Activated naive CD8-positive, alpha-beta T cell treated with anti-CD3 and anti-CD28 coated beads, Interleukin-2, amount 10 ng/mL, durations not matched to agents 7 days and 5 days (primary cell): Measurements from ENCODE around the gene ROR1. TPM values are rescaled to one million over a fixed set of nuclear protein-coding genes. Genes with fewer than 3 reads are reported as not detected.

Experiments used
- ATAC-seq: fragments of 150-1000 bp; cut with Tn5 transposase; one replicate; pipeline ENCODE4 v1.10.0; 2021; ENCODE audit warnings: low read depth, moderate library complexity
- POLR2A ChIA-PET: fragments of 350-600 bp; sonication (Branson Sonifier 250); formaldehyde crosslinking; loops from one replicate; lab custom pipeline; 2021; ENCODE audit warnings: antibody characterized with exemption; lab: Charles Lee
- DNase-seq: peaks from one replicate; pipeline ENCODE4 v3.0.0; 2021
- H3K27ac Mint-ChIP-seq: one replicate; pipeline ENCODE4 v1.8.0; 2022; ENCODE audit warnings: mild to moderate bottlenecking, mixed read lengths
- H3K27me3 Mint-ChIP-seq: one replicate; pipeline ENCODE4 v1.8.0; 2022; ENCODE audit warnings: mild to moderate bottlenecking, moderate library complexity, mixed read lengths
- H3K36me3 Mint-ChIP-seq: one replicate; pipeline ENCODE4 v1.8.0; 2021; ENCODE audit warnings: mild to moderate bottlenecking, mixed read lengths
- H3K4me1 Mint-ChIP-seq: one replicate; pipeline ENCODE4 v1.8.0; 2021; ENCODE audit warnings: mixed read lengths
- H3K4me3 Mint-ChIP-seq: one replicate; pipeline ENCODE4 v1.8.0; 2022; ENCODE audit warnings: mild to moderate bottlenecking, moderate library complexity, mixed read lengths
- H3K9me3 Mint-ChIP-seq: one replicate; pipeline ENCODE4 v1.8.0; 2021; ENCODE audit warnings: mixed read lengths
- total RNA-seq, 2 experiments: library from RNA; stranded (reverse); gene quantifications; one replicate each; pipeline ENCODE4 v1.2.3, GENCODE V29; 2021

The ROR1 gene
- total RNA-seq, 2 experiments from 2014 or later, result not detected

DNA sequence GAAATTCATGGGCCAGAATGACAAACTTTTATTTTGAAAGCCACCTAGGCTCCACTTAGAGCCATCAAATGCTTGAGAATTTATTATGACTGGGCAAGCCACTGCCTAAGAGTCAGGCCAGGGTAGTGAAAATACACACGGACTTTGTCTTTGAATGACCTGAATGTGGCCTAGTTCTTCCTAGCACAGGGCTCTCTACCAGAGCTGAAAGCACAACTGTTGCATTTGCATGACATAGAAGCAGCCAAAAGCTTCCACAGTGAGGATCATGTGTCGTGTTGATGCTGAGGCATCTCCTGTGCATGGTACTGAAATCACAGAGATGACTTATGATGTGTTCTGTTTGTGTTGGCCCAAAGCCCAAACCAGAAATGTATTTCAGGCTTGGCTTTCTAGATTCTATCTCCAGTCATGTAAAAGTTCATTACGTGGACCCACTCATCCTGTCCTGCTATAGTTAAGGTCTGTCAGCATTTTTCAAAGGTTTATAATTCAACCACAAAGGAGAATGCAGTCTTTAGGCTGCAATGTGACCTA lies 265.6 kb downstream of the ROR1 start:
- Mint-ChIP-seq H3K4me1 (no peaks in the 10 kb centered on the region), H3K4me3 (no peak overlapping the region), H3K36me3 (no peaks in the 10 kb centered on the region), H3K27ac (no peak overlapping the region), H3K9me3 (no peaks in the 10 kb centered on the region), H3K27me3 (peaks cover 10% of the 10 kb centered on the region)
- DNase-seq (no peak), ATAC-seq (no peak)
- POLR2A ChIA-PET, result no interaction called here

DNA sequence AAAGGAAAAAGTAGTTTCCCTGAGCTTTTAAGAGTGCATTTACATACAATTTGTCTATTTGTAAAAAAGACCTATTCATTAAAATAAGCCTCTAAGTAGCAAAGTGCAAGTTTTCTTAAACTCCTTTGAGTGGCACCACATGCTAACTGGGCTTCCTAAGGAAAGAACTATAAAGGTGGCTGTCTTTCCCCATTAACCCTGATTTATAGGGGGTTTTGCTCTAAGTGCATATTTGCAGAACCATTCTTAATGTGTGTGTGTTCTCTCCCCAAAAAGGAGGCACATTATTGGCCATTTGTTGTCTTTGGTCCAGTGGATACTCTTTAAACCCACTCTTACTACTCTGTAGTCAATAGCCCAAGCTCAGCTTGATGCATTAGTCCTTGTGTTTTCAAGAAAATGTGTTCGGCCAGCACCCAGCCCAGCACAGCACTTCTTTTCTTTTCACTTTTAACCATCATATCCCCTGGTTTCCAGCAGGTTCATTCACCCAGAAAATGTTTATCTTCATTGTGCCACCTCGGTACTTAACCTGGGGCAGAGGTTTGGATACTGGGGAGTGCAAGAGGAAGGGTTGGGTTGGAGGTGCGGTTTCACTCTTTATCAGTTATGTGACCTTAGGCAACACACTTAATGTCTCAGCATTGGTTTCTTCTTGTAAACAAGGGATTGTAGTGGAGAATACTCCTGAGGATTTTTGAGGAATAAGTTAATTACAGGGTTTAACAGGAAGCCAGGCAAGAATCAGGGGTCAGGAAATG lies 267.7 kb downstream of the ROR1 start:
- Mint-ChIP-seq H3K9me3 (no peaks in the 10 kb centered on the region), H3K27ac (no peak overlapping the region), H3K4me3 (no peak overlapping the region), H3K4me1 (no peaks in the 10 kb centered on the region), H3K27me3 (peaks cover 12% of the 10 kb centered on the region), H3K36me3 (no peaks in the 10 kb centered on the region)
- DNase-seq (no peak), ATAC-seq (no peak)
- POLR2A ChIA-PET, result no interaction called here

DNA sequence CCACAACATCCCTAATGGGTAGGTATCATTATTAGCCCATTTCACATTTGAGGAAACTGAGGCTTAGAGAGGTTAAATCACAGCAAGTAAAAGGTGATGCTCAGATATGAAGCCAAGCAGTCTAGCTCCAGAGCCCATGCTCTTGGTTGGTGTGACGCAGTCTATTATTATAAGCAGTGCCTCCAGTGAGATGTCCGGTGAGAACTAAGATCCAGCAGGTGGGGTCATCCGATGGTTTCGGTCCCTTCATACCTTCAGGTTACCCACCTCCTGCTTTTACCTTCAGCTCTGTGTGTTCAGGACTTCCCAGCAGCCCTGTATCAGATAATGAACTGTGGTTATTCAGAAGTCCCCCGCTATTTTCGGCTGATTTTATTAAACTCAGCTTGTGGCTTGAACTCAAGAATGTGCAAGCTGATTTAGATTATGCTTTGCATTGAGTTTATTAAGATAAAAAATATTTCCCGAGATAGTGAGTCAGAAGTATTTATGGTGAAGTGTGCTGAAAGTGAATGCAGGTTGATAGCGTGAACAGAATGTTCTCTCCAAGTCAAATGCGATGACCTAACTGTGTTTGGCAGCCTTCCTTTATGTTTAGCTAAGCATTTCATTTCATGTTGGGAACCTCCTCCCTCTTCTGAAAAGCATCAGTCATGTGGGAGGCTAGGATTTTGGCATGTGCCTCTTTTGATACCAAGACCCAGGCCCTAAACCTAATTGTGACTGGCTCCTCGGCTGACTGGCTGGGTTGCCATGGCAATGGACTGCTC lies 268.7 kb downstream of the ROR1 start:
- no peak overlapping the region for H3K27ac Mint-ChIP-seq
- H3K36me3 Mint-ChIP-seq, result no peaks in the 10 kb centered on the region
- DNase-seq, result no peak
- H3K4me3 Mint-ChIP-seq, result no peak overlapping the region
- H3K4me1 Mint-ChIP-seq, result no peaks in the 10 kb centered on the region
- POLR2A ChIA-PET, result no interaction called here
- no peak for ATAC-seq
- H3K9me3 Mint-ChIP-seq, result no peaks in the 10 kb centered on the region
- peaks cover 10% of the 10 kb centered on the region for H3K27me3 Mint-ChIP-seq

DNA sequence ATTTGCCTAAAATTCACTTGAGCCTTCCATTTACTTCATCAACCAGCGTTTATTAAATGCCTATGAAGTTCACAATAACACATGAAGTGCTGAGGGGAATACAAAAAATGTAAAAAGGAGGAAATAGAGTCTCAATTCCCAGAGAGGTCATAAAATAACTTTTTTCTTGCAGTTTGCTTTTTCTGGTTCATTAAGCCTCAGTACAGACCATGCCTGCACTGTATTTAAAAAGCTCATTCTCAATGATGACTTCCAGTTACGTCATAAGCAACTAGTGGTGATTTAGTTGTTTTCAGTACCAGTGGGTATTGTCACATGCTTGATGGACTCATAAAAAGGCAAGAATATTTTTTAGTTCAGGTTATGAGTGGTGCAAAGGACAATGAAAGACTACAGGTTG lies 269.5 kb downstream of the ROR1 start:
- no peak overlapping the region for H3K27ac Mint-ChIP-seq
- ATAC-seq (no peak), DNase-seq (no peak)
- H3K27me3 Mint-ChIP-seq, result peaks cover 10% of the 10 kb centered on the region
- H3K4me3 Mint-ChIP-seq, result no peak overlapping the region
- H3K36me3 Mint-ChIP-seq, result no peaks in the 10 kb centered on the region
- POLR2A ChIA-PET, result no interaction called here
- H3K9me3 Mint-ChIP-seq, result no peaks in the 10 kb centered on the region
- no peaks in the 10 kb centered on the region for H3K4me1 Mint-ChIP-seq

DNA sequence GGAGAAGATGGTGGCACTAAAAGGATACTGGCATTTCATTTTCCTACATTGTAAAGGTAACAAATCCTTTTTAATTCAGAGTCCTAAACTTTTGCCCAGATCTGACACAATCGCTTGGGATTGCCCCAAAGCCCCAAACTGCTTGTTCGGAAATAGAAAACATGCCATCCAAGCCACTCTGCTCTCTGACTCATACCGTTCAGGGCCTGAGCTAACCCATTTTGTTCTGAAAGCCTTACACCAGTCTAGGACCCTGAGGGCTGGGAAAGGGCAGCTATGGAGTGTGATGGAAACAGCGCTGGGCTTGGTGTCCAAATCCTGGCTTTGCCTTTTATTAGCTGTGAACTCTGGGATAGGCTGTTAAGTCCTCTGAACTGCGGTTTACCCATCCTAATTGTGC lies 270.2 kb downstream of the ROR1 start:
- H3K36me3 Mint-ChIP-seq, result no peaks in the 10 kb centered on the region
- POLR2A ChIA-PET, result no interaction called here
- no peaks in the 10 kb centered on the region for H3K4me1 Mint-ChIP-seq
- H3K27ac Mint-ChIP-seq, result no peak overlapping the region
- no peak for ATAC-seq
- H3K9me3 Mint-ChIP-seq, result no peaks in the 10 kb centered on the region
- no peak overlapping the region for H3K4me3 Mint-ChIP-seq
- no peak for DNase-seq
- peaks cover 10% of the 10 kb centered on the region for H3K27me3 Mint-ChIP-seq

DNA sequence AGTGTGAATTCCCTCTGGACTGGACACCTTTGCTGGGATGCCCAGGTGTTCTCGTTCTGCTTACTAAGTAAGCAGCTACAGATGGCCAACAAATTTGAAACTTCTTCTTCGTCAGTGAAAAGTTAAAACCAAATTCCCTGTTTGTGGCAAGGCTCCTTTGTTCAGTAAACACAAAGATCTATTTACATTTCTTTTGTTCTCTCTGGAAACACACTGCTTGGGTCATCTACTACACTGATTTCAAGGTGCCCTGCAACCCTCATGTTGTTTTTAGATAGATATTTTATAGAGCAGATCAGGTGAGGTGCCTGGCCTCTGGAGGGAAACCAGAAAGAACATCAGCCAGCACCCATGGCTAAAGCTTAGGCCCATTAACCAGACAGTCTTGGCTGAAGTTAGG lies 272.4 kb downstream of the ROR1 start:
- H3K4me3 Mint-ChIP-seq, result no peak overlapping the region
- no peak overlapping the region for H3K27ac Mint-ChIP-seq
- POLR2A ChIA-PET, result no interaction called here
- ATAC-seq (no peak), DNase-seq (no peak)
- peaks cover 10% of the 10 kb centered on the region for H3K27me3 Mint-ChIP-seq
- H3K4me1 Mint-ChIP-seq, result no peaks in the 10 kb centered on the region
- H3K36me3 Mint-ChIP-seq, result no peaks in the 10 kb centered on the region
- no peaks in the 10 kb centered on the region for H3K9me3 Mint-ChIP-seq

DNA sequence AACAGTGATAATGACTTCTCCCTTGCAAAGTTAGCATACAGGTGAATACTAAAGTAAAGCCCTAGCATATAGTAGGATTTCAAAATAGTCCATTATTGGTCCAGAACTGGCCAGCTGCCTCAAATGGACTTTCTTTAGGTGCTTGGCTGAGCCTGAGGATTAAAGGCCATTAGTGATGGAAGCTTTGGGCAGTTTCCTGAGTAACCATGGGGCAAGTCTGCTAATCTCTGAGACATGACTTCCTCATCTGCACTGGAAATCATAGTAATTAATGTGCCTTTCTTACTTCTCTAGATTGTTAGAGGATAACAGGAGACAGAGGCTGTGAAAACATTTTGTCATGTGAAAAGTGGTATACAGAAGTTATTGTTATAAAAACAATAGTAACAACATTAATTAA lies 273.1 kb downstream of the ROR1 start:
- POLR2A ChIA-PET, result no interaction called here
- no peaks in the 10 kb centered on the region for H3K4me1 Mint-ChIP-seq

DNA sequence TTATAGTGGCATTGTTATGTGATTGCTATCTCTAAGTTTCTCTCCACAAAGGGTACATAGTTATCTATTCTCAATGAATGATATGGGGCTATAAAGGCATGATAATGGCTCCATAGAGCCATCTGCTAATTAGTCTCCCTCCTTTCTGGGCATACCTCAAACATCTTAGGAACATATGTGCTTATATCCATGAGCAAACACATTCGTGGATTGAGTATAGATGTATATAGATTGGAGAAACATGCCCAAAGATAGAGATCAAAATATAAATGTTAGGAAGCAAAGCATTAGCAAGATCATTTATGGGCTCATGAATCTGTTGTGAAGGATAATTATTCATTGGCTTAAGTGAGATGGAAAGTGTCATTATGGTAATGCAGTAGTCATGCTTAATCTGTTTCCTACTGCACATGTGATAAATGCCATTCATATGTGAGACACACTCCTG lies 273.8 kb downstream of the ROR1 start:
- no peaks in the 10 kb centered on the region for H3K4me1 Mint-ChIP-seq
- no peak for ATAC-seq
- POLR2A ChIA-PET, result no interaction called here

More for the DNA sequence above, 273.1 kb downstream of the ROR1 start:
- ATAC-seq (no peak), DNase-seq (no peak)
- no peak overlapping the region for H3K4me3 Mint-ChIP-seq
- no peak overlapping the region for H3K27ac Mint-ChIP-seq
- H3K9me3 Mint-ChIP-seq, result no peaks in the 10 kb centered on the region
- no peaks in the 10 kb centered on the region for H3K36me3 Mint-ChIP-seq
- peaks cover 10% of the 10 kb centered on the region for H3K27me3 Mint-ChIP-seq

DNA sequence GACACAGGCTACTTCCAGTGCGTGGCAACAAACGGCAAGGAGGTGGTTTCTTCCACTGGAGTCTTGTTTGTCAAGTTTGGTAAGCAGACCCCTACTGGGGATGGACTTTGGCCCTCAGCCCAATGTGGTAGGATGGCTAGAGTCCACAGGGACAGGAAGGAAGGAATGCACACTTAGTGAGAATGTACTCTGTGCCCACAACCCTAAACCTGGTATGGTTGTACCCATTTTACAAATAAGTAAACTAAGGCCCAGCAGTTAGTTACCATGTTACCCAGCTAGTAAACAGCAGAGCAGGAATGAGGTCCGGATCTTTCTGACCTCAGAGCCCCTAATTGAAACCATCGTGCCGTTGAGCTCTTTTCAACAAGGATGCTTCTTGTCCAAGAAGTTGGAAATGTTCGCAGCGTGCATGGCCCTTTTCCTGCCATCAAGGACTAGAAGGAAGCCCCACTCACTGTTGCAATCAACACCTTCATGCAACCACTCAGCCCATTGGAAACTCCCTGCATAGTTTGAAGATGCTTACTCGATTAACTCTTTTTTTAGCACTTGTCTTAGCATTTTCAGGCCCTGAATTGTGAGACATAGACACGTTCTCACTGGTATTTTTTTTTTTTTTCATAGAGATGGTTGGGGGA lies 276.2 kb downstream of the ROR1 start:
- H3K4me3 Mint-ChIP-seq, result no peak overlapping the region
- POLR2A ChIA-PET, result no interaction called here
- H3K27ac Mint-ChIP-seq, result no peak overlapping the region
- no peaks in the 10 kb centered on the region for H3K4me1 Mint-ChIP-seq
- no peak for ATAC-seq
- H3K9me3 Mint-ChIP-seq, result no peaks in the 10 kb centered on the region
- no peaks in the 10 kb centered on the region for H3K36me3 Mint-ChIP-seq
- peaks cover 5% of the 10 kb centered on the region for H3K27me3 Mint-ChIP-seq
- DNase-seq, result no peak

More for the DNA sequence above, 273.8 kb downstream of the ROR1 start:
- Mint-ChIP-seq H3K9me3 (no peaks in the 10 kb centered on the region), H3K4me3 (no peak overlapping the region), H3K27me3 (peaks cover 9% of the 10 kb centered on the region), H3K36me3 (no peaks in the 10 kb centered on the region), H3K27ac (no peak overlapping the region)
- DNase-seq, result no peak

DNA sequence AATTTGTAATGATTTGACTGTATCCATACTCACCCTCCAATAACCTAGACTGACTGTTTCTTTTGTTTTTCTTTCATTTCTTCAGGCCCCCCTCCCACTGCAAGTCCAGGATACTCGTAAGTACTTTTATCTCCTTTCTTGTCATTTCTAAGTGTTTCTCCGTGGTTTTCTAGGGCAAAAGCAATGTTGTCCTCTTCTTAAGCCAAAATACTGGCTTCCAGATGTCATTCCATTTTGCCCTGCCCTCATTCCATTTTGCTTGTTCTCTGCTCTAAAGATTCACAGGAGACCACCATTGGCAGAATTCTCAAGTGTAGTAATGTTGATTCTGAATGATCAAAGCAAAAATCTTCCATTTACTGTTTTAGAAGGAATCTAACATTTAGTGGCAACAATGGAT lies 276.8 kb downstream of the ROR1 start:
- no peaks in the 10 kb centered on the region for H3K4me1 Mint-ChIP-seq
- POLR2A ChIA-PET, result no interaction called here
- DNase-seq (no peak), ATAC-seq (no peak)
- peaks cover 4% of the 10 kb centered on the region for H3K27me3 Mint-ChIP-seq
- no peak overlapping the region for H3K4me3 Mint-ChIP-seq
- H3K27ac Mint-ChIP-seq, result no peak overlapping the region
- no peaks in the 10 kb centered on the region for H3K9me3 Mint-ChIP-seq
- no peaks in the 10 kb centered on the region for H3K36me3 Mint-ChIP-seq

DNA sequence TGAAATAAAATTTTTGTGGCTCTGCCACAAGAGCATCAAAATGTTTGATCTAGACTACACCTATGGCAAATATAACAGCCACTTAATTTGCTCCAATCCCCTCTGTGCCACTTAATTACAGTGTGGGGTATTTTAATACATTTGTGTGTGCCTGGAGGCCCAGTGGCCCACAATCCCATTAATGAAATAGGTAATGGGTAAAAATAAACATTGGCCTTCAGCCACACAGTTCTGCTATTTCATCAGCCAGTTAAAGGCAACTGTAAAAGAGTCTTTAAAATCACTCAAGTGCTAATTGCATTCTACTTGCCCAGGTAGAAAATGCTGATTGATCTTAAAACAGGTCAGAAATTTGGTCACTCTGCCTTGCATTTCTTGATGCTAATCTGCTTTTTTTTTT lies 278.0 kb downstream of the ROR1 start:
- no peak for ATAC-seq
- Mint-ChIP-seq H3K27me3 (peaks cover 3% of the 10 kb centered on the region), H3K27ac (no peak overlapping the region), H3K4me3 (no peak overlapping the region), H3K9me3 (no peaks in the 10 kb centered on the region), H3K36me3 (no peaks in the 10 kb centered on the region), H3K4me1 (no peaks in the 10 kb centered on the region)
- DNase-seq, result no peak
- POLR2A ChIA-PET, result no interaction called here

DNA sequence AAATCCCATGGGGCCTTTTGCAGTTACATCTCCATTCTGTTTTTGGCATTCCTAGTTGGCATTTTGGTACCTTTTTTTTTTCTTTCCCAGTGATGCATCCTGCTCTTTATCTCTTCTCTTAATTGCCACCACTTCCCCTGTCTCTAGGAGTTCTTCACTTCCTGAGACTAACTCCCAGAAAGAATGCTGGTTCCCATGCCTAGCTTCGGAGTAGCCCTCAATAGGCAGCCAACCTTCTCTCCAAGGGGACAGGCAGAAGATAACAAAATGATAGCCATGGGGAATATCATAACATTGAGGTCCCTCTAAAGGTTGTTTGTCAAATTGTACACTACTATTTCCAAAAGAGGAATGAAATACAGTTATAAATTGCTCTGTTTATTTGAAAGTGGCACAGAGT lies 279.0 kb downstream of the ROR1 start:
- POLR2A ChIA-PET, result no interaction called here
- Mint-ChIP-seq H3K27me3 (peaks cover 3% of the 10 kb centered on the region), H3K36me3 (no peaks in the 10 kb centered on the region), H3K4me3 (no peak overlapping the region), H3K27ac (no peak overlapping the region), H3K9me3 (no peaks in the 10 kb centered on the region), H3K4me1 (no peaks in the 10 kb centered on the region)
- DNase-seq, result no peak
- ATAC-seq, result no peak

DNA sequence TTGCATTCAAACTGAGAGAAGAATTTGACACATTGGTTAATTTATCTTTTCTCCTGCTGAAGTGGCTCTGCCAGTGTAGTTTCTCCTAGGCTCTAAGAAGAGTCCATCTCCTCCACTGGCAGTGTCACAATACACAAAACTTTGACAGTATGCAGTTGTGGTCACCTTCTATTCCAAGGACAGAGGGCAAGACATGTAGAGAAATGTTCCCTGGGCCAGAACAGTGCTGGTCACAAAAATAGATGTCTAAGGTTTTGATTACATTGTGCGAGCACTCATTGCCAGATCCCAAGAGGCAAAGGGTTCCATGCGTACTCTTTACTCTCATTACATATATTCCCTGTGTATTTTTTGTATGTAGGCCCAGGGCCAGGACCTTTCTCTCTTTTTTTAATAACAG lies 281.5 kb downstream of the ROR1 start:
- Mint-ChIP-seq H3K4me3 (no peak overlapping the region), H3K36me3 (no peaks in the 10 kb centered on the region)
- ATAC-seq, result no peak

More for the DNA sequence above, 281.5 kb downstream of the ROR1 start:
- no peaks in the 10 kb centered on the region for H3K9me3 Mint-ChIP-seq
- H3K4me1 Mint-ChIP-seq, result no peaks in the 10 kb centered on the region
- no peak for DNase-seq
- H3K27me3 Mint-ChIP-seq, result peaks cover 5% of the 10 kb centered on the region
- H3K27ac Mint-ChIP-seq, result no peak overlapping the region
- POLR2A ChIA-PET, result no interaction called here
